Lower lobe of right lung (tissue), 2 donors: ENCODE data around the gene GOLGA6L10. TPM values are rescaled to one million over a fixed set of nuclear protein-coding genes. Genes with fewer than 3 reads are reported as not detected.
"Not testable (repeated sequence)": the region's sequence is repeated elsewhere in the genome, so short reads cannot be mapped to it uniquely, and the experiment has no call there.

Experiments used
- ATAC-seq, 2 donors: fragments of 200-7000 bp; cut with Tn5 transposase; one replicate each; pipeline ENCODE4 v1.9.1; 2020 to 2022; ENCODE audit warnings: mild to moderate bottlenecking in 2 of 2, moderate library complexity in 2 of 2
- DNase-seq: peaks from one replicate; pipeline ENCODE4 v3.0.0-alpha.2; 2020
- H3K27ac ChIP-seq: fragments of 200-600 bp; one replicate; pipeline ENCODE4 v1.8.0; 2022
- H3K27me3 ChIP-seq: fragments of 200-600 bp; one replicate; pipeline ENCODE4 v1.8.0; 2022; ENCODE audit warnings: low read depth
- H3K36me3 ChIP-seq: fragments of 200-600 bp; one replicate; pipeline ENCODE4 v1.8.0; 2022; ENCODE audit warnings: mild to moderate bottlenecking
- H3K4me1 ChIP-seq: fragments of 200-600 bp; one replicate; pipeline ENCODE4 v1.8.0; 2022
- H3K4me3 ChIP-seq: fragments of 200-600 bp; one replicate; pipeline ENCODE4 v1.8.0; 2022; ENCODE audit warnings: mild to moderate bottlenecking
- H3K9me3 ChIP-seq: fragments of 200-600 bp; one replicate; pipeline ENCODE4 v1.8.0; 2022
- intact Hi-C: fragments of 100-400 bp; cut with DNase I; formaldehyde crosslinking; loops from one replicate; pipeline ENCODE4 v1.11.0; 2022
- total RNA-seq: library from RNA; stranded (reverse); fragmentation: NEBNext Ultra II Directional; extraction: Animal tissue kit (Norgen Biotek cat#: 25700); gene quantifications from one replicate; pipeline ENCODE4 v1.2.1, GENCODE V29; 2021
- TF ChIP-seq, protein P1 (sequence below): fragments of 200-600 bp; IDR thresholded peaks from one replicate; pipeline ENCODE4 v1.8.0; 2022; ENCODE audit warnings: antibody characterized with exemption, mild to moderate bottlenecking
- donor health status: DM: no; HTN: yes; CAD: no; lungs with severe emphysema.

GOLGA6L10 gene
- total RNA-seq, 1 donor from 2014 or later, result 0.41 TPM

DNA sequence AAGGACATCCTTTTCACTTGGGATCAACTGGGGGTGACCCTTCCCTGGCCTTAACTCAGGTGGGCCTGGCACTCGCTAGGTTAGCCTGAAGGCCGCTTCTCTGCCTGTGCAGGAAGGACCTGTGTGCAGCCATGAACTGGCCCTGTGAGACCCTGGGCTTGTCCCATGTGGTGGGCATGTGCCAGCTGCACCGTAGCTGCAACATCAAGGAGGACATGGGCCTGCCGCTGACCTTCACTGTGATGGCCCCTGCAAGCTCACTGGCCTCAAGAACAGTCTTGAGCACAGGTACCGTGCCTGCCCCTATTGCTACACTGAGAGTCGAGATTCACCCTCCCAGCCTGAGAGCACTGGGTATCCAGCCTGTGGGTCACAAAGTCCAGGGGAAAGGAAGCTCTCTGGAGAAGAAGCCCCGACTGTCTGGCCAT is 43.6 kb downstream of the GOLGA6L10 start:
- intact Hi-C loops, result no loop called here
- DNase-seq (no peak), ATAC-seq (no peak)
- Histone ChIP-seq H3K9me3 (peaks cover 5% of the 10 kb centered on the region), H3K27me3 (no peaks in the 10 kb centered on the region), H3K27ac (no peak overlapping the region), H3K4me1 (no peaks in the 10 kb centered on the region), H3K36me3 (no peaks in the 10 kb centered on the region), H3K4me3 (no peak overlapping the region)
- TF ChIP-seq, protein P1, sequence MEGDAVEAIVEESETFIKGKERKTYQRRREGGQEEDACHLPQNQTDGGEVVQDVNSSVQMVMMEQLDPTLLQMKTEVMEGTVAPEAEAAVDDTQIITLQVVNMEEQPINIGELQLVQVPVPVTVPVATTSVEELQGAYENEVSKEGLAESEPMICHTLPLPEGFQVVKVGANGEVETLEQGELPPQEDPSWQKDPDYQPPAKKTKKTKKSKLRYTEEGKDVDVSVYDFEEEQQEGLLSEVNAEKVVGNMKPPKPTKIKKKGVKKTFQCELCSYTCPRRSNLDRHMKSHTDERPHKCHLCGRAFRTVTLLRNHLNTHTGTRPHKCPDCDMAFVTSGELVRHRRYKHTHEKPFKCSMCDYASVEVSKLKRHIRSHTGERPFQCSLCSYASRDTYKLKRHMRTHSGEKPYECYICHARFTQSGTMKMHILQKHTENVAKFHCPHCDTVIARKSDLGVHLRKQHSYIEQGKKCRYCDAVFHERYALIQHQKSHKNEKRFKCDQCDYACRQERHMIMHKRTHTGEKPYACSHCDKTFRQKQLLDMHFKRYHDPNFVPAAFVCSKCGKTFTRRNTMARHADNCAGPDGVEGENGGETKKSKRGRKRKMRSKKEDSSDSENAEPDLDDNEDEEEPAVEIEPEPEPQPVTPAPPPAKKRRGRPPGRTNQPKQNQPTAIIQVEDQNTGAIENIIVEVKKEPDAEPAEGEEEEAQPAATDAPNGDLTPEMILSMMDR, result no peak

DNA sequence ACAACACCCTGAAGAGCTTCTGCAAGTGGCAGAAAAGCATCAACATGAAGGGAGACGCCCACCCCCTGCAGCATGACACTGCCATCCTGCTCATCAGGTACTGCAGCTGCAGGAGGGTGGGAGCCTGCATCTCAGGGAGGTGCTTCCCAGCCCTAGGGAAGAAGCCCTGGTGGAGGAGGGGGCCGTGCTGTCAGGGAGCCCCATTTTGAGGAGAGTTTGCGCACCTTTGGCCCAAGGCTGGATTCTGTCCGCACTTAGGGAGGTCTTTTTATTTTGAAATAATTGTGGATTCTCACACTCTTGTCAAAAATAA is 44.5 kb downstream of the GOLGA6L10 start:
- DNase-seq (no peak), ATAC-seq (no peak)
- TF ChIP-seq, protein P1, result no peak
- no peaks in the 10 kb centered on the region for H3K27me3 ChIP-seq
- no peak overlapping the region for H3K27ac ChIP-seq
- no peaks in the 10 kb centered on the region for H3K4me1 ChIP-seq
- H3K36me3 ChIP-seq, result no peaks in the 10 kb centered on the region
- H3K9me3 ChIP-seq, result no peaks in the 10 kb centered on the region
- no peak overlapping the region for H3K4me3 ChIP-seq
- intact Hi-C loops, result no loop called here

DNA sequence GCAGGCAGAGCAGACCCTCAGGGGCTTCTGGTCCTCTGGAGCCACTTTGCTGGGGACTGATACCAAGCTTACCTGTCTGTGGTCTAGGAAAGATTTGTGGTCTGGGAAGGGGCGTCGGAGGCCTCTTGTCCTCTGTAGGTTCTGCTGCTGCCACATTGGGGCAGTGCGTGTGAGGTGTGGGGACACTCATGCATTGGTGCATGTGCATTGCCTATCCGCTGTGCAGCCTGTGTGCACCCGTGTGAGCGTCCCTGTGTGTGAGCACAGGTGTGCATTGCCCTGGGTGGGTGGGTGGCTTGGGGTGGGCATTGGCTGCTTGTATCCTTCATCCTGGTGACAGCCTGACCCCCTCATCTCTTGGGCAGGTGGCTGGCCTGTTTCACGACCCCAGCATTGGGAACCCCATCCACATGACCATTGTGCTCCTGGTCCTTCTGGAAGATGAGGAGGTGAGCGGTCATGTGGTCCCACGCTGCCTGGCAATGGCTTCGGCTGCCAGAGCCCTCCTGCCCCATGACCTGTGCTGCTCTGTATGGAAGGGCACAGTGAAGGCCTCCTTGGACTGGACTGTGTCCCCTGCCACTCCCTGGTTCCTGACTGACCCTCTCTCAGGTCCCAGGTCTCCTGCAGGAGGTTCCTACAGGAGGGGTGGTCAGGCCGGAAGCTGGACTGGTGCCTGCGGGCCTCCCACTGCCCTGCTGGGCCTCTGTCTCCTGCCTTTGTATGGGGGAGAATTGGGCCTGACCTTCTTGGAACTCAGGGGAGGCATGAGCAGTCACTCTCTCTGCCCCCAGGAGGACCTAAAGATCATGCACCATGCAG is 45.1 kb downstream of the GOLGA6L10 start:
- TF ChIP-seq, protein P1, result no peak
- DNase-seq, result no peak
- Histone ChIP-seq H3K36me3 (no peaks in the 10 kb centered on the region), H3K4me3 (no peak overlapping the region), H3K27me3 (no peaks in the 10 kb centered on the region), H3K4me1 (no peaks in the 10 kb centered on the region), H3K9me3 (no peaks in the 10 kb centered on the region), H3K27ac (no peak overlapping the region)
- ATAC-seq, result no peak
- intact Hi-C loops, result no loop called here

DNA sequence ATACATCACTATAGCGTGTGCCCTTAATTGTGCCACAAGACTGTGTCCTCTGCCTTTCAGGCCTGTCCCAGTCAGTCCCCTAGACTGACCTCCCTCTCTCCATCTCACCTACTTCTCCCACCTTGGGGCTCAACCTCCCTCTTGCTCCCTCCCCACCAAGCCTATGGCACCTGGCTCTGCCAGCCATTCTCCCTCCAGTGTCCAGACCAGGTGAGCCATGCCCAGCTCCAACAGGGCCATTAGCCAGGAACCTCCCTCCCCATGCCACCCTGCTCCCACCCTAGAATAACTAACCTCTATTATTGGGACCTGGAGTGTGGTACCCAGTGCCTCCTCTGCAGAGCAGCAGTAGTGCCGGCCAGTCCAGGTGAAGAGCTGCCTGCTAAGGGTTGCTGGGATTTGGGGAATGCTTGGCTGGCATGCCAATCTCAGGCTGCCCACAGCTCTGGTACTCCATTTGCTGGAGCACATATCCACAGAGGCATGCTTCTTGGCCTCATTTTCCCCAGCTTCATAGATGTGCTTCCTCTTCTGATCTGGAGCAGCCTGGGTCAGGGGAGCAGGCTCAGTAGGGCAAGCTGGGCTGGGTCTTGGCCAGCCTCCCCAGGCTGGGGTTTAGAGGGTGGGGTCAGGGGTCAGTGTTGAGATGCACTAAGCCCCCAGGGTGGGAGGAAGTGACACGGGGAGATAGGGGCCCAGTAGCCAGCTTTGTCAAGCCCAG is 47.8 kb downstream of the GOLGA6L10 start:
- Histone ChIP-seq H3K27me3 (no peaks in the 10 kb centered on the region), H3K9me3 (no peaks in the 10 kb centered on the region), H3K4me3 (no peak overlapping the region), H3K36me3 (no peaks in the 10 kb centered on the region), H3K4me1 (no peaks in the 10 kb centered on the region), H3K27ac (no peak overlapping the region)
- TF ChIP-seq, protein P1, result no peak
- intact Hi-C loops, result no loop called here
- DNase-seq (no peak), ATAC-seq (no peak)

DNA sequence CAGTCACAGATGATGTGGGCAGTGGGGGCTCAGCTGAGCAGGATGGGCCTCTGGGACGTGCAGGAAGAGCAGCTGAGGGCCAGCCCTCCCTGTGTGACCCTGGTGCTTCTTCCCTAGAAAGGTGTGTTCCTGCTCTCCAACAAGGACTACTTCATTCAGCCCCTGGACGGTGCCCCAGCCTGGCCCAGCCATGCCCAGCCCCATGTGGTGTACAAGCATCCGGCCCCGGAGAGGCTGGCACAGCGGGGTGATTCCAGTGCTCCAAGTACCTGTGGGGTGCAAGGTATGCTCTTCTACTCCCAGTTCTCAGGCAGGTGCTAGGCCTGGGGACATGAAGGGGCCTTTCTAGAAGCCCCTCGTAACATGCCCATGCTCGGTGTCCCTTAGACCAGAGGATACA is 48.4 kb downstream of the GOLGA6L10 start:
- H3K27ac ChIP-seq, result no peak overlapping the region
- no peaks in the 10 kb centered on the region for H3K36me3 ChIP-seq
- no peak for ATAC-seq
- H3K27me3 ChIP-seq, result no peaks in the 10 kb centered on the region
- intact Hi-C loops, result no loop called here
- H3K4me3 ChIP-seq, result no peak overlapping the region
- no peaks in the 10 kb centered on the region for H3K4me1 ChIP-seq
- no peak for DNase-seq
- H3K9me3 ChIP-seq, result no peaks in the 10 kb centered on the region
- TF ChIP-seq, protein P1, result no peak

DNA sequence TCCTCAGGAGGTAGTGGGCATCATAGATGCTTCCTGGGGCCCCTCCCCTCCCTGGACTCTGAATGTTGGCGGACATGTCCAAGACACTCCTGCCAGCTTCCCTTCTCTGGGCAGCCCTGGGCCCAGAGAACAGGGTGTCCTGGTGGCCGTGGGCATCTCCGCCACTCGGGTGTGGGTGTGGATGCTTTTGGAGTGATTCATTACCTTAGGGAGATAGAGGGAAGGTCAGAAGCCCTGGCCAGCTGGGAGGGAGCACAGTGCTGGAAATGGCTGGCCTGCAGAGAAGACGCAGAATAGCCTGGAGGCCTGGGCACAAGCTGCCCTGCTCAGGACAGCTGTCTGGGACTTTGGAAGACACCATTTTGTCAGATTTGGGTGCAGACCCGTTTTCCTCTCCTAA is 48.9 kb downstream of the GOLGA6L10 start:
- H3K9me3 ChIP-seq, intact Hi-C loops, ATAC-seq, DNase-seq, H3K36me3 ChIP-seq, H3K27me3 ChIP-seq, H3K4me1 ChIP-seq, H3K4me3 ChIP-seq, H3K27ac ChIP-seq: not testable (repeated sequence)

DNA sequence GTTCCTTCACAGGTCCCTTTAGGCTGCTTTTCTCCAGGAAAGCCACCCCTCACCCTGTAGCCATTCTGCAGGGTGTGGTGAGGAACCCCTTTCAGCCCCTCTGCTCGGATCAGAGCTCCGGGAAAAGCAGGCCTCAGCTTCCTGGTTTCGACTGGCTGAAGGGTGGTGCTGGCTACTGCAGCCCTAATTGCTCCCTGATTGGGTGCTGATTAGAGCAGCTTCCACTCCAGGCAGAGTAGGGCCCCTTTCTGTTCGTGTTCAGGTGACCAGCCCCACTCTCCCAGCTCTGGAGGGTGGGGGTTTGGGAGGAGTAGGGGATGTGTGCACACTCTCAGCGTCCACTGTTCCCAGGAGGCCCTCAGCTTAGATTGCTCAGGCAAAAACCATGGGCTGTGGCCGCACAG is 49.8 kb downstream of the GOLGA6L10 start:
- H3K4me3 ChIP-seq, H3K9me3 ChIP-seq, DNase-seq, H3K27me3 ChIP-seq, H3K36me3 ChIP-seq, H3K4me1 ChIP-seq, H3K27ac ChIP-seq, intact Hi-C loops, ATAC-seq: not testable (repeated sequence)
